GM12878 (cell line): ENCODE data around the gene EPHA1. TPM values are rescaled to one million over a fixed set of nuclear protein-coding genes. Genes with fewer than 3 reads are reported as not detected.

Experiments
- ATAC-seq: fragments of 200-7000 bp; cut with Tn5 transposase; 3 replicates; pipeline ENCODE4 v1.9.1; 2020; ENCODE audit warnings: mild to moderate bottlenecking, moderate library complexity
- BruUV-seq: library from RNA; stranded (reverse); fragments of 400-500 nt; replicated peaks from 2 replicates; lab custom pipeline; 2021; lab: Mats Ljungman, UMichigan
- CTCF ChIA-PET: fragments of 300-600 bp; sonication (Branson Sonifier 250); formaldehyde crosslinking; extraction: SDS; loops from one replicate; lab custom pipeline; 2021; ENCODE audit warnings: inconsistent platforms; lab: Yijun Ruan, JAX
- POLR2A ChIA-PET: fragments of 350-600 bp; formaldehyde crosslinking; extraction: SDS; loops from one replicate; lab custom pipeline; 2021; ENCODE audit warnings: inconsistent platforms; lab: Charles Lee
- RAD21 ChIA-PET: fragments of 300-600 bp; sonication (Branson Sonifier 250); formaldehyde crosslinking; loops from one replicate; lab custom pipeline; 2023; ENCODE audit warnings: antibody characterized with exemption; ENCODE audit not compliant: unreplicated experiment; lab: Charles Lee
- SMC1A ChIA-PET: fragments of 300-600 bp; sonication (Branson Sonifier 250); formaldehyde crosslinking; loops from one replicate; lab custom pipeline; 2023; ENCODE audit not compliant: unreplicated experiment, uncharacterized antibody; lab: Charles Lee
- DNase-seq: peaks from one replicate; pipeline ENCODE4 v3.0.0-alpha.2; 2011; ENCODE audit warnings: low read depth, low spot score
- FAIRE-seq: peaks from 3 replicates; lab custom pipeline; 2011; peaks lifted over from hg19 to GRCh38; lab: Jason Lieb, UNC
- H2AFZ ChIP-seq: 2 replicates; pipeline ENCODE4 v1.6.0; 2011; ENCODE audit warnings: low read depth, low read length, control low read depth; ENCODE audit not compliant: control insufficient read depth
- H3K27ac ChIP-seq: 2 replicates; pipeline ENCODE4 v1.5.1; 2011; ENCODE audit warnings: control low read depth; ENCODE audit not compliant: control insufficient read depth, insufficient read depth
- H3K27me3 ChIP-seq, 2 experiments: replicated peaks in 1 of 2; 2 replicates each; pipeline versions ENCODE4 v1.6.0 to v1.6.1; 2011; ENCODE audit warnings: low read length in 1 of 2; ENCODE audit not compliant: control insufficient read depth in 2 of 2, insufficient read depth in 2 of 2
- H3K36me3 ChIP-seq, 2 experiments: 2 replicates each; pipeline ENCODE4 v1.5.1; 2011; ENCODE audit warnings: low read length in 1 of 2; ENCODE audit not compliant: control insufficient read depth in 2 of 2, insufficient read depth in 2 of 2
- H3K4me1 ChIP-seq: 2 replicates; pipeline ENCODE4 v1.6.1; 2011; ENCODE audit warnings: mild to moderate bottlenecking, low read length, moderate library complexity, mixed read lengths; ENCODE audit not compliant: control insufficient read depth, insufficient read depth
- H3K4me2 ChIP-seq: 2 replicates; pipeline ENCODE4 v1.6.0; 2011; ENCODE audit warnings: control low read depth; ENCODE audit not compliant: control insufficient read depth, insufficient read depth
- H3K4me3 ChIP-seq: fragments of 200-600 bp; sonication (generic); 2 replicates; pipeline ENCODE4 v1.5.1; 2016
- H3K79me2 ChIP-seq: 2 replicates; pipeline ENCODE4 v1.6.0; 2011; ENCODE audit warnings: low read length; ENCODE audit not compliant: control insufficient read depth, insufficient read depth
- H3K9ac ChIP-seq: 2 replicates; pipeline ENCODE4 v1.8.0; 2011; ENCODE audit warnings: low read length, control low read depth, mixed read lengths; ENCODE audit not compliant: control insufficient read depth, insufficient read depth
- H3K9me3 ChIP-seq: replicated peaks from 3 replicates; pipeline ENCODE4 v1.5.1; 2011; ENCODE audit warnings: mild to moderate bottlenecking, low read length; ENCODE audit not compliant: control insufficient read depth, insufficient read depth
- H4K20me1 ChIP-seq: 2 replicates; pipeline ENCODE4 v1.6.0; 2011; ENCODE audit not compliant: control insufficient read depth, insufficient read depth
- EED ChIP-seq: sonication (generic); IDR thresholded peaks from 2 replicates; pipeline ENCODE4 v1.6.1; 2016; ENCODE audit warnings: antibody characterized with exemption, low read depth
- FOXK2 ChIP-seq: fragments of 450-650 bp; IDR thresholded peaks from 2 replicates; pipeline ENCODE4 v1.6.1; 2017; ENCODE audit warnings: mild to moderate bottlenecking, moderate library complexity
- HCFC1 ChIP-seq: fragments of 150-350 bp; IDR thresholded peaks from 2 replicates; pipeline ENCODE4 v1.6.1; 2014; ENCODE audit warnings: low read length
- KLF5 ChIP-seq: fragments of 450-650 bp; IDR thresholded peaks from 2 replicates; pipeline ENCODE4 v1.6.1; 2014; ENCODE audit warnings: mild to moderate bottlenecking; ENCODE audit not compliant: partially characterized antibody
- MTA2 ChIP-seq: fragments of 450-650 bp; IDR thresholded peaks from 2 replicates; pipeline ENCODE4 v1.6.1; 2016; ENCODE audit warnings: low read depth, mild to moderate bottlenecking, moderate library complexity
- MXI1 ChIP-seq: fragments of 150-350 bp; IDR thresholded peaks from 2 replicates; pipeline ENCODE4 v1.6.1; 2011; ENCODE audit warnings: low read depth, mild to moderate bottlenecking, inconsistent platforms, low read length, improper control_type of control experiment
- PKNOX1 ChIP-seq: fragments of 450-650 bp; IDR thresholded peaks from 2 replicates; pipeline ENCODE4 v1.6.1; 2016; ENCODE audit warnings: mild to moderate bottlenecking
- SMAD5 ChIP-seq: IDR thresholded peaks from 2 replicates; pipeline ENCODE4 v1.6.1; 2016; ENCODE audit warnings: antibody characterized with exemption, low read depth
- STAT3 ChIP-seq: IDR thresholded peaks from 2 replicates; pipeline ENCODE4 v1.6.1; 2011; ENCODE audit warnings: low read depth, low read length, improper control_type of control experiment
- ZNF384 ChIP-seq: IDR thresholded peaks from 2 replicates; pipeline ENCODE4 v1.6.1; 2012; ENCODE audit warnings: low read depth, mild to moderate bottlenecking, low read length, improper control_type of control experiment, borderline replicate concordance
- ZZZ3 ChIP-seq: IDR thresholded peaks from 2 replicates; pipeline ENCODE4 v1.6.1; 2011; ENCODE audit warnings: low read depth; ENCODE audit not compliant: control insufficient read depth, insufficient read length
- WGBS: methylation state at CpG from one replicate; pipeline ENCODE4 v1.1.6; 2016; ENCODE audit warnings: low lambda C conversion rate; ENCODE audit not compliant: insufficient replicate concordance, insufficient coverage; ENCODE audit errors: missing lambda C conversion rate; 5-methylcytosine and 5-hydroxymethylcytosine counted together
- in situ Hi-C: fragments of 300-500 bp; cut with MboI; formaldehyde crosslinking; loops from 9 replicates; pipeline ENCODE4 v1.14.3; 2018; ENCODE audit warnings: mixed read lengths
- intact Hi-C: fragments of 100-400 bp; cut with micrococcal nuclease; formaldehyde crosslinking; loops from one replicate; pipeline ENCODE4 v1.14.2; 2022; ENCODE audit not compliant: unreplicated experiment
- polyA plus RNA-seq, 11 experiments: library from polyadenylated mRNA; depleted of rRNA in 4 of 11; unstranded in 6 of 11; stranded (reverse) in 5 of 11; fragments of >200 nt; fragmentation: Nextera tagmentation in 4 of 11; fragmentation: Illumina TruSeq in 1 of 11; extraction: Ambion mirVana in 4 of 11; extraction: Trizol in 1 of 11; gene quantifications; 1 replicate in 1 of 11; 2 replicates in 10 of 11; pipeline versions ENCODE4 v1.2.1 to v1.2.3, GENCODE V29; 2011 to 2016; ENCODE audit warnings: inconsistent platforms in 2 of 11, missing spikeins in 2 of 11, low read depth in 1 of 11
- total RNA-seq, 4 experiments: library from RNA; depleted of rRNA in 3 of 4; stranded (reverse); fragments of >200 nt in 3 of 4; fragmentation: Illumina TruSeq in 1 of 4; extraction: Trizol in 1 of 4; gene quantifications; 2 replicates each; pipeline versions ENCODE4 v1.2.1 to v1.2.3, GENCODE V29; 2013 to 2021
- TF ChIP-seq, protein P1 (sequence below): fragments of 450-650 bp; IDR thresholded peaks from 2 replicates; pipeline ENCODE4 v1.6.1; 2018; ENCODE audit warnings: mild to moderate bottlenecking, low read depth, moderate library complexity; ENCODE audit not compliant: partially characterized antibody
- TF ChIP-seq, protein P2 (sequence below): fragments of 450-650 bp; formaldehyde crosslinking; IDR thresholded peaks from 2 replicates; pipeline ENCODE4 v1.5.0; 2022; ENCODE audit warnings: mild to moderate bottlenecking, missing genetic modification characterization

Gene EPHA1
- total and polyA plus RNA-seq, 10 of the 15 experiments (the other 5 are each of a cell fraction or from before 2014, with no cell fraction given) = 0.11 to 0.35 (median 0.24) TPM; not detected in 6

DNA sequence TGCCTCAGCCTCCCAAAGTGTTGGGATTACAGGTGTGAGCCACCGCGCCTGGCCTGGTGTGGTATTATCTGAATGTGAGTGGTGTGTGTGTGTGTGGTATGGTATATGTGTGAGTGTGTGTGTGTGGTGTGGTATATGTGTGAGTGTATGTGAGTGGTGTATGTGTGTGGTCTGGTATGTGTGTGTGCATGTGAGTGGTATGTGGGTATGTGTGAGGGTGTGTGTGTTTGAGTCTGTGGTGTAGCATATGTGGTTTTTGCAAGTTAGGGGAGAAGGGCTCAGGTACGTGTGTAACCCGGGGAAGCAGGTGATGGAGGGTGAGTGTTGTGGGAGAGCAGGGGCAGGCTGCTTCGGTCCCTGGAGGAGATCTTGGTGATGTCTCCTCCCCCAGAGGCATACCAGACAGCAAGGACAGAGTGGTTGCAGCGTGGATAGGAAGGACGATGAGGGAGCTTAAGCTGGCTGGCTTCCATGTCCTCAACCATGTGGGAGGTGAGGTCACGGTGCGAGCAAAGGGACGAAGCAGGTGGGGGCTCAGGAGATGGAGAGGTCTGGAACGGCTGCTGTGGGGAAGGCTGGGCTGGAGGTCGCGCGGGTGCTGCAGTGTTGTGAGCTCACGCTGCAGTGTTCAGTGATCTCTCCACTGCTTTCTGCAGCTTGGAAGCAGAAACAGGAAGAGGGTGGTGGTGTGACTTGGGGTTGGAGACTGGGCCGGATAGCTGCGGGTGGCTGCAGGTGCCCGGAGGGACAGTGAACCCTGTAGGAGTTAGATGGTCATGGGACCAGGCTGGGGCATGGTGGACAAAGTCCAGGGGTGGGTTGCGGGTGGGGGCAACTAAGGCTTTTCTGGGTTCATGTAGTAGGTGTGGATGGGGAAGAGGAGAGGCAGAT, 22.5 kb downstream of the EPHA1 start:
- H3K27ac ChIP-seq = peak overlapping the region; percentile 29
- ChIA-PET POLR2A (no interaction called here), CTCF (interaction anchor here (2.2 kb wide), 1 partner anchor 145 kb away, joined by 8 read pairs; no protein-coding TSS in a partner anchor), RAD21 (interaction anchor here (1.3 kb wide), 1 partner anchor 123 kb away, joined by 4 read pairs; the partner anchor contains the start of gene GSTK1), SMC1A (no interaction called here)
- in situ Hi-C loops (no loop called here), intact Hi-C loops (no loop called here)
- H3K4me3 ChIP-seq = peak overlapping the region; percentile 41; the same call in 1 of the 2 replicates
- BruUV-seq = no TSS peak
- WGBS = 68% methylated on average over 19 of the region's 19 CpGs
- H3K9me3 ChIP-seq = no peaks in the 10 kb centered on the region
- H3K9ac ChIP-seq = no peak overlapping the region; the same call in 1 of the 2 replicates
- DNase-seq (no peak), FAIRE-seq (peak; percentile 70), ATAC-seq (peak; percentile 49)
- peaks cover 7 to 29% of the 10 kb centered on the region in 2 experiments; a peak in 3 of 4 replicates for H3K36me3 ChIP-seq
- H3K79me2 ChIP-seq = peaks cover 40% of the 10 kb centered on the region
- H2AFZ ChIP-seq = no peak overlapping the region
- H3K4me1 ChIP-seq = peaks cover 13% of the 10 kb centered on the region
- no peaks in the 10 kb centered on the region for H3K27me3 ChIP-seq
- peak overlapping the region; percentile 66 for H3K4me2 ChIP-seq
- no peaks in the 10 kb centered on the region; the same call in 1 of the 2 replicates for H4K20me1 ChIP-seq
- TF ChIP-seq MXI1 (0 out of 2 replicates have a peak, but pooled peaks have one; percentile 32), KLF5 (no peak), ZZZ3 (no peak), FOXK2 (no peak), EED (no peak), PKNOX1 (no peak), STAT3 (no peak), SMAD5 (no peak), HCFC1 (no peak), MTA2 (peak; percentile 44; the same call in 1 of the 2 replicates), ZNF384 (no peak)
- TF ChIP-seq, protein P1, sequence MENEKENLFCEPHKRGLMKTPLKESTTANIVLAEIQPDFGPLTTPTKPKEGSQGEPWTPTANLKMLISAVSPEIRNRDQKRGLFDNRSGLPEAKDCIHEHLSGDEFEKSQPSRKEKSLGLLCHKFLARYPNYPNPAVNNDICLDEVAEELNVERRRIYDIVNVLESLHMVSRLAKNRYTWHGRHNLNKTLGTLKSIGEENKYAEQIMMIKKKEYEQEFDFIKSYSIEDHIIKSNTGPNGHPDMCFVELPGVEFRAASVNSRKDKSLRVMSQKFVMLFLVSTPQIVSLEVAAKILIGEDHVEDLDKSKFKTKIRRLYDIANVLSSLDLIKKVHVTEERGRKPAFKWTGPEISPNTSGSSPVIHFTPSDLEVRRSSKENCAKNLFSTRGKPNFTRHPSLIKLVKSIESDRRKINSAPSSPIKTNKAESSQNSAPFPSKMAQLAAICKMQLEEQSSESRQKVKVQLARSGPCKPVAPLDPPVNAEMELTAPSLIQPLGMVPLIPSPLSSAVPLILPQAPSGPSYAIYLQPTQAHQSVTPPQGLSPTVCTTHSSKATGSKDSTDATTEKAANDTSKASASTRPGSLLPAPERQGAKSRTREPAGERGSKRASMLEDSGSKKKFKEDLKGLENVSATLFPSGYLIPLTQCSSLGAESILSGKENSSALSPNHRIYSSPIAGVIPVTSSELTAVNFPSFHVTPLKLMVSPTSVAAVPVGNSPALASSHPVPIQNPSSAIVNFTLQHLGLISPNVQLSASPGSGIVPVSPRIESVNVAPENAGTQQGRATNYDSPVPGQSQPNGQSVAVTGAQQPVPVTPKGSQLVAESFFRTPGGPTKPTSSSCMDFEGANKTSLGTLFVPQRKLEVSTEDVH = no peak
- TF ChIP-seq, protein P2, sequence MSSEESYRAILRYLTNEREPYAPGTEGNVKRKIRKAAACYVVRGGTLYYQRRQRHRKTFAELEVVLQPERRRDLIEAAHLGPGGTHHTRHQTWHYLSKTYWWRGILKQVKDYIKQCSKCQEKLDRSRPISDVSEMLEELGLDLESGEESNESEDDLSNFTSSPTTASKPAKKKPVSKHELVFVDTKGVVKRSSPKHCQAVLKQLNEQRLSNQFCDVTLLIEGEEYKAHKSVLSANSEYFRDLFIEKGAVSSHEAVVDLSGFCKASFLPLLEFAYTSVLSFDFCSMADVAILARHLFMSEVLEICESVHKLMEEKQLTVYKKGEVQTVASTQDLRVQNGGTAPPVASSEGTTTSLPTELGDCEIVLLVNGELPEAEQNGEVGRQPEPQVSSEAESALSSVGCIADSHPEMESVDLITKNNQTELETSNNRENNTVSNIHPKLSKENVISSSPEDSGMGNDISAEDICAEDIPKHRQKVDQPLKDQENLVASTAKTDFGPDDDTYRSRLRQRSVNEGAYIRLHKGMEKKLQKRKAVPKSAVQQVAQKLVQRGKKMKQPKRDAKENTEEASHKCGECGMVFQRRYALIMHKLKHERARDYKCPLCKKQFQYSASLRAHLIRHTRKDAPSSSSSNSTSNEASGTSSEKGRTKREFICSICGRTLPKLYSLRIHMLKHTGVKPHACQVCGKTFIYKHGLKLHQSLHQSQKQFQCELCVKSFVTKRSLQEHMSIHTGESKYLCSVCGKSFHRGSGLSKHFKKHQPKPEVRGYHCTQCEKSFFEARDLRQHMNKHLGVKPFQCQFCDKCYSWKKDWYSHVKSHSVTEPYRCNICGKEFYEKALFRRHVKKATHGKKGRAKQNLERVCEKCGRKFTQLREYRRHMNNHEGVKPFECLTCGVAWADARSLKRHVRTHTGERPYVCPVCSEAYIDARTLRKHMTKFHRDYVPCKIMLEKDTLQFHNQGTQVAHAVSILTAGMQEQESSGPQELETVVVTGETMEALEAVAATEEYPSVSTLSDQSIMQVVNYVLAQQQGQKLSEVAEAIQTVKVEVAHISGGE (CRISPR knock-in tag) = no peak
